Measurements from ENCODE around the gene P4HA2.

DNA sequence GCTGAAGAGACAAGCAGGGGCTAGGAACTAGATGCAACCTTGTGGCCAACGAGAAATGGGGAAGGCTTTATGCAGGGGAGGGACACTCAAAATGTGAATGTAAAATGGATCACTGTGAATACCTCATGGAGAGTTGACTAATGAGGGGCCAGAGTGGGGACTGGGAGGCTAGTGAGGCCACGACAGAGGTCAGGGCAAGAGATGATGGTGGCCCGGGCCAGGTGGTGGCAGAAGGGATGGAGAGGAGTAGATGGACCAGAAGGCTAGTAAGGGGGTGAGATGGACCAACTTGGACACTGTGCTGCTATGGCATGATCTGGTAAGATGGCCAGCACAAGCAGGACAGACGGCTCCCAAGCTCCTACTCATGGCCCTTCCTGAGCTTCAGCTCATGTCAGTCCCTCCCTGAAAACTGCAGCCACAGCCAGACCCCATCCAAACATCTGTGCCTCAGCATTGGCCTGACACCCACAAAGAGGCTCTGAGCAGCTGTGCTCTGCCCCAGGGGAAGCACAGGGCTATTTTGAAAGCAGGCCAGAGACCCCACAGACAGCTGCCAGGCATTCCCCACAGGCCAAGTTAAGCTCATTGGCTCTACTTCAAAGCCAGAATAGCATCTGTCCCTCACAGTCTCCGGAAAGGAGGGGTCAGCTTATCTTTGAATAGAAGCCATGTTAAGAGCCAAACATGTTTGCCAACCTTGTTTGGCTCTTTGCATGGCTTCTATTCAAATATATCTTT lies 22.1 kb downstream of the P4HA2 start:
- TF ChIP-seq, protein P1, sequence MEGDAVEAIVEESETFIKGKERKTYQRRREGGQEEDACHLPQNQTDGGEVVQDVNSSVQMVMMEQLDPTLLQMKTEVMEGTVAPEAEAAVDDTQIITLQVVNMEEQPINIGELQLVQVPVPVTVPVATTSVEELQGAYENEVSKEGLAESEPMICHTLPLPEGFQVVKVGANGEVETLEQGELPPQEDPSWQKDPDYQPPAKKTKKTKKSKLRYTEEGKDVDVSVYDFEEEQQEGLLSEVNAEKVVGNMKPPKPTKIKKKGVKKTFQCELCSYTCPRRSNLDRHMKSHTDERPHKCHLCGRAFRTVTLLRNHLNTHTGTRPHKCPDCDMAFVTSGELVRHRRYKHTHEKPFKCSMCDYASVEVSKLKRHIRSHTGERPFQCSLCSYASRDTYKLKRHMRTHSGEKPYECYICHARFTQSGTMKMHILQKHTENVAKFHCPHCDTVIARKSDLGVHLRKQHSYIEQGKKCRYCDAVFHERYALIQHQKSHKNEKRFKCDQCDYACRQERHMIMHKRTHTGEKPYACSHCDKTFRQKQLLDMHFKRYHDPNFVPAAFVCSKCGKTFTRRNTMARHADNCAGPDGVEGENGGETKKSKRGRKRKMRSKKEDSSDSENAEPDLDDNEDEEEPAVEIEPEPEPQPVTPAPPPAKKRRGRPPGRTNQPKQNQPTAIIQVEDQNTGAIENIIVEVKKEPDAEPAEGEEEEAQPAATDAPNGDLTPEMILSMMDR (IDR thresholded peaks at IDR 0.05): no peak
- no peak for TF ChIP-seq POLR2A (IDR thresholded peaks at IDR 0.05)
